Activated T-cell treated with anti-CD3 and anti-CD28 coated beads, Interleukin-2, amount 50 U/mL, for 48 hours (primary cell): ENCODE results near the gene BAHCC1.

ENCODE experiments used
- DNase-seq, 2 experiments: peaks; one replicate each; pipeline ENCODE4 v3.0.0-alpha.2; 2020

Gene BAHCC1

GRCh38 chr17:81500047-81500446 lies 104.8 kb downstream of the BAHCC1 start:
- DNase-seq: no peak

- DNase-seq: no peak
Measured at GRCh38 chr17:81502471-81503017, 107.3 kb downstream of the BAHCC1 start.

GRCh38 chr17:81503619-81504018 lies 108.4 kb downstream of the BAHCC1 start:
- DNase-seq: no peak

- peak; percentile 48 to 56 for DNase-seq
Measured at GRCh38 chr17:81508639-81509206, 113.5 kb downstream of the BAHCC1 start.

GRCh38 chr17:81509207-81509971 lies 114.1 kb downstream of the BAHCC1 start:
- DNase-seq: peak; percentile 54

GRCh38 chr17:81509972-81510784 lies 114.9 kb downstream of the BAHCC1 start:
- DNase-seq: peak in 1 of 2 experiments; percentile 39

- peak; percentile 52 to 59 for DNase-seq
Measured at GRCh38 chr17:81510785-81511553, 115.7 kb downstream of the BAHCC1 start.

- peak in 1 of 2 experiments; percentile 48 for DNase-seq
Measured at GRCh38 chr17:81511554-81511803, 116.2 kb downstream of the BAHCC1 start.

GRCh38 chr17:81511804-81512561 lies 116.7 kb downstream of the BAHCC1 start:
- peak; percentile 51 to 60 for DNase-seq

GRCh38 chr17:81512562-81513371 lies 117.5 kb downstream of the BAHCC1 start, which contains the start of gene ACTG1:
ACTG1 (minus strand) TSS chr17:81512799; CDS start chr17:81512354, 445 bp downstream.
- DNase-seq: peak; percentile 91 to 95

- DNase-seq: peak; percentile 83 to 86
Measured at GRCh38 chr17:81513372-81513752, 118.1 kb downstream of the BAHCC1 start.

- peak; percentile 74 to 76 for DNase-seq
Measured at GRCh38 chr17:81513753-81514488, 118.7 kb downstream of the BAHCC1 start.

- no peak for DNase-seq
Measured at GRCh38 chr17:81514489-81514738, 119.2 kb downstream of the BAHCC1 start.

GRCh38 chr17:81514739-81515529 lies 119.7 kb downstream of the BAHCC1 start:
- DNase-seq: peak; percentile 77 to 83

- no peak for DNase-seq
Measured at GRCh38 chr17:81515530-81516041, 120.3 kb downstream of the BAHCC1 start.
